HG03521 (cell line): Measurements from ENCODE around the gene ARHGEF16.

Experiments
- ATAC-seq: cut with Tn5 transposase; IDR thresholded peaks from one replicate; pipeline ENCODE4 v1.9.1; 2021; ENCODE audit warnings: mild to moderate bottlenecking, moderate library complexity; ENCODE audit not compliant: unreplicated experiment

Gene ARHGEF16

DNA sequence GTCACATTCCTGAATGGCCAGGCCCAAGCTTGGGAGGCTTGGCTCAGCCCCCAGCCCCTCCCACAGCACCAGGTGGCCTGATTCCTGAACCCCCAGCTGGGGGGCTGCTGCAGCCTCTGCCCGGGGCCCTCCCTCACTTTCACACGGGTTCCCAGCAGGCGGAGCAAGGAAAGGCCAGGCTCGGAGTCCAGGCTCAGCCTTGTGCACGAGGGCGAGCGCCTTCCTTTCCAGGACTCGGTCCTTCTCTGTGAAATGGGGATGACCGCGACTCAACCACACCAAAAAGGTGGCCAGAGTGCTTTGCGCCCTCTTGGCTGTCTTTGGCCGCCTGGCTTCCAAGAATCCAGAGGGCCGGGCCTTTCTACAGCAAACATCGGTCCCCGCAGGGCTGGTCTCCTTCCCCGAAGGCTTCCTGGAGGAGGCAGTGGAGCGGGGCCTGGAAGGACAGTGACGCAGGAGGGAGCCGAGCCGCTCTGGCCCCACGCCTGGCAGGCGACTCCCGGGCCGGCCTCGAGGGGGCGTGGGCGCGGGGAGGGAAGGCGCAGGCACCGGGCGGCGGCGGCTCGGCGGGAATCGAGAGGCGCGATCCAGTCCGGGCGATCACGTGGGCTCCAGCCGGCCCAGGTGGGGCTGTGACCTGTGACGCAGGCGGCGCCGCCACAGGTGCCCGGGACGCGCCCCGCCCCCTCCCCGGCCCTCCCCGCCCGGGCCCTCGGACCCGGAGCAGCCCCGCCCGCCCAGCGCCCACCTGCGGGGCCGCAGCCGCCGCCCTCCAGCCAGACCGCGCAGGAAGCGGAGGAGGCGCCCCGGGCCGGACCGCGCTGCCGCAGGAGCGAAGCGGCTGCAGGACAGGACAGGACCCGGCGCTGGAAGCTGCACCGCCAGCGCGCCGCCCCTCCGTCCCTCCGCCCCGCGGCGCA is at the start of gene ARHGEF16:
Gene ARHGEF16, plus strand, starts transcription at position 775 of the 920 bp plus-strand sequence. CDS start 8,420 bp downstream, outside the sequence.
- ATAC-seq, result no peak

DNA sequence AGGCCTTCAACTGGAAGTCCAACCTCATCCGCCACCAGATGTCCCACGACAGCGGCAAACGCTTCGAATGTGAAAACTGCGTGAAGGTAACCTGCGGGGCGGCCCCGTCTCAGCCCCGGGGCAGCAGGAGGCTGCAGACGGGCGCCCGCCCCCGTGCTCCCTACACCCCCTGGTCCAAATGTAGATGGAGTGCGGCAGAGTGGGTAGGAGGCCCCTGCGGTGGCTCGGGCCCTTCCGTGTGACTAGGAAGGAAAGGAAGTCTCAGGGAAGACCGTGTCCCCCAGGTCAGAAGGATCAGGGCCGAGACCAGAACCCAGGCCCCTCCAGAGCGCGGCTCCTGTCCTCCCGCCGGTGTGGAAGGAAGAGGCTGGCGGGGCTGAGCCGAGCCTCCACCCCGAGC is 49.7 kb upstream of the ARHGEF16 start:
- no peak for ATAC-seq

DNA sequence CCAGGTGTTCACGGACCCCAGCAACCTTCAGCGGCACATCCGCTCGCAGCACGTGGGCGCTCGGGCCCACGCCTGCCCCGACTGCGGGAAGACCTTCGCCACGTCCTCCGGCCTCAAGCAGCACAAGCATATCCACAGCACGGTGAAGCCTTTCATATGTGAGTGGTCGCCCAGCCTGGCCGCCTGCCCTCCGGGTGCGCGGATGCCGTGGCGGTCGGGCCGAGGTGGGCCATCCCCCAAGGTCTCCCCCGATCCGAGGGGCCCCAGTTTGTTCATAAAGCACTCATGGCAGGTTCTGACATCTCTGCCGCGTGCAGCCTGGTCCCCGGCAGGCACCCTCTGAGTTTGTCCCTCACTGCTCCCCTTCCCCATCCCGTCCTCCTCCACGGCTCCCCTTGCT is 49.0 kb upstream of the ARHGEF16 start:
- ATAC-seq, result no peak

DNA sequence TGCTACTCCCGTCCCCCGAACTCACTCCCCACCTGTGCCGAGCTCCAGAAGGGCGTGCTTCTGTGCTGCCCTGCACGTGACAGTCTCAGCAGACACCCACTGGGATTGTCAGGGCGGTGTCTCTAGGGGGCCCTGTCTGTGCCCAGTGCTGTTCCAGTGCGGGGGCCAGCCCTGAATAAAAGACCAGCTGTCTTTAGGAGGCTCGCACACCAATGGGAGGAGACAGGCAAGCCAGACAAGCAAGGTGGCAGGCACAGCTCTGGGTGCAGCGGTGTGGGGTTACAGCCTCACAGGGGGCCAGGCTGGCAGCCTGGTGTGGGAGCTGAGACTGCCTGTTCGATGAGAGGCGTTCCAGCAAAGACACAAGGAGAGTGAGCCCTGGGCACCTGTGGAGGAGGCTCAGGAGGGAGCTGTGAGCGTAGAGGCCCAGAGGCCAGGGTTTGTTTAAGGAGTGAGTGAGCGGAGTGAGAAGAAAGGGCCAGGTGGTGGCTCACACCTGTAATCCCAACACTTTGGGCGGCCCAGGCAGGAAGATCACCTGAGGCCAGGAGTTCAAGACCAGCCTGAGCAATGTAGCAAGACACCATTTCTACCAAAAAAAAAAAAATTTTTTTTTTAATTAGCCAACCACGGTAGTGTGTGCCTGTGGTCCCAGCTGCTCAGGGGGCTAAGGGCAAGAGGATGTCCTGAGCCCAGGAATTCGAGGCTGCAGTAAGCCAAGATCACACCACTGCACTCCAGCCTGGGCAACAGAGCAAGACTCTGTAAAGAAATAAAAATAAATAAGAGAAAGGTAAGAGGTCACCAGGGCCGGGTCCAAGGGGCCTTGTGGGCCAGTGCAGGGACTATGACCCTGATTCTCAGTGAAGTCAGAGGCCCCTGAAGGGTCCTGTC is 48.2 kb upstream of the ARHGEF16 start:
- ATAC-seq, result no peak

DNA sequence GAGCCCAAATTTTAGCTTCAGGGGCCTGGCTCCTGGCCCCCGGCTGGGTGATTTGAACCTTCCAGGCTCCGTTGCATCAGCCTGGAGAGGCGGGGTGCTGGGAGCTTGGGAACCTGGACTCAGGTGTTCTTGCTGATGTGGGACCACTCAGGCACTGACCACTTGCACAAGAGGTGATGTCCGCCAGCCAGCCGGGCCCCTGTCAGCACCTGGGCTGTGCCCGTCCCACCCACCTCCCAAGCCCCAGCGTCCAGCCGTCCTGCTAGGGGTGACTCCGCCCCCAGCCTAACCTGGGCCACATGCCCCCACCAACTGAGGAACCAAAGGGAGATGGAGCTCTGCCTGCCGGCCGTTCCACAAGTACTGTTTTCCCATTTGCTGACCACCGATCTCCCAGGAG is 47.4 kb upstream of the ARHGEF16 start:
- ATAC-seq, result no peak

DNA sequence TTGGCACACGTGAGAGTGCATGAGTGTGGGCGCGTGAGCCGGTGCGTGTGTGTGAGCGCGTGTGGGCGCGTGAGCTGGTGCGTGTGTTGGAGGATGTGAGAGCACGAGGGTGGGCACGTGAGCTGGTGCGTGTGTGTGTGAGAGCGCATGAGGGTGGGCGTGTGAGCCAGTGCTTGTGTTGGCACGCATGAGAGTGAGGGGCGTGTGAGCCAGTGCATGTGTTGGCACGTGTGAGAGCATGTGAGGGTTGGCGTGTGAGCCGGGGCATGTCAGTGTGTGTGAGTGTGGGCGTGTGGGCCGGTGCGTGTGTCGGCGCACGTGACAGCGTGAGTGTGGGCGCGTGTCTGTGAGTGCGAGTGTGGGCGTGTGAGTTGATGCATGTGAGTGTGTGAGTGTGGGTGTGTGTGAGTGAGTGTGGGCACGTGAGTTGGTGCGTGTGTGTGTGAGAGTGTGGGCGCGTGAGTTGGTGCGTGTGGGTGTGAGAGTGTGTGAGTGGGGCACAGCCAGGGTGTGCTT is 45.7 kb upstream of the ARHGEF16 start:
- ATAC-seq, result no peak

DNA sequence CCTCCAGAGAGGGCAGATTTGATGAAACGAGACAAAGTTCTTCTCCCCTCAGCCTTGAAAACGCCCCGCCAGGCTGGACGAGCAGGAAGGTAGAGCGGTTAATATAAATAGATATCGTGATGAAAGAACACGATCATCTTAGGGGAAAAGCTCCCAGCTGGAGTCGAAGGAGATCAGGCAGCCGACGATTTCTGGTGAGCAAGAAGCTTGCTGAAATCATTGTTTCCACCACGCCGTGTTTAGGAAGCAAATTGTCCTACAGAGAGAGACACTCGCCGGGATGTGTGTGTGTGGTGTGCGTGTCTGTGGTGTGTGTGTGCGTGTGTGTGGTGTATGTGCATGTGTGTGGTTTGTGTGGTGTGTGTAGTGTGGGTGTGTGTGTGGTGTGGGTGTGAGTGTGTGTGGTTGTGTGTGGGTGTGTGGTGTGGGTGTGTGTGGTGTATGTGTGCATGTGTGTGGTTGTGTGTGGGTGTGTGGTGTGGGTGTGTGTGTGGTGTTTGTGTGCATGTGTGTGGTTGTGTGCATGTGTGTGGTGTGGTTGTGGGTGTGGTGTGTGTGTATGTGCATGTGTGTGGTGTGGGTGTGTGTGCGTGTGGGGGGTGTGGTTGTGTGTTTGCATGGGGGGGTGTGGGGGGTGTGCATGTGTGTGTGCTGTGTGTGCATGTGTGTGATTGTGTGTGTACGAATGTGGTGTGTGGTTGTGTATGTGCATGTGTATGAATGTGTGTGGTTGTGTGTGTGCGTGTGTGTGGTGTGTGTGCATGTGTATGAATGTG is 44.9 kb upstream of the ARHGEF16 start:
- no peak for ATAC-seq

DNA sequence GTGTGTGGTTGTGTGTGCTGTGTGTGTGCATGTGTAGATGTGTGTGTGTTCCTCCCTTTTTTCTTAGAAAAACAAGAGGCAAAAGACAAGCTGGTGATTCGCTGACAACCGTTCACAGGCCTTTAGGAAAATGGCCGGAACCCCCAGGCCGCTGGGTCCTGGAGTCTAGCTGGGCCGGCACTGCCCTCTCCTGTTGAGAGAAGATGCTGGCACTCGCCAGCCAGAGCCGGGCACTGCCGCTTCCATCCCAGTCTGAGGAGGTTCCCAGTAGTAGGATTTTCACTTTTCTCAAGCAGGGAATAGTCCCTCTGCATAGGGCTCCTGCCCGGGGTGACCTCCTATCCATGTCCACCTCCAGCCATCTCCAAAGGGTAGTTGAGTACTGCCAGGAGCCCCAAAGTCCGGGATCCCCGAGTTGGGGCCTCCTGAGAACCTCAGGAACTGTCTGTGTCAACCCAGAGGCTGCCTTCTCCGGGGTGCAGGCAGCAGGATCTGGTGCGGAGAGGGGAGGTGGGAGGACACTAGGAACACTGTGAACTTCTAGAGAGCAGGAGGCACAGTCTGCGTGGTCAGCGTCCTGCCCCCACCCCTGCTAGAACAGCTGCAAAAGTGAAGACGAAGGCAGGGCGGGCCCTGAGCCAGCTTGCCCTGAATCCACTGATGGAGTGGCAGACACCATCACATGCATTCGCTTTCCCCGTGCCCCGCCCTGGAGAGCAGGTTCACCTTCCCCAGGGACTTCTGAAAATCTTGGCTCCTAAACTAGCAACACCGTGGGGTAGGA is 44.1 kb upstream of the ARHGEF16 start:
- no peak for ATAC-seq

DNA sequence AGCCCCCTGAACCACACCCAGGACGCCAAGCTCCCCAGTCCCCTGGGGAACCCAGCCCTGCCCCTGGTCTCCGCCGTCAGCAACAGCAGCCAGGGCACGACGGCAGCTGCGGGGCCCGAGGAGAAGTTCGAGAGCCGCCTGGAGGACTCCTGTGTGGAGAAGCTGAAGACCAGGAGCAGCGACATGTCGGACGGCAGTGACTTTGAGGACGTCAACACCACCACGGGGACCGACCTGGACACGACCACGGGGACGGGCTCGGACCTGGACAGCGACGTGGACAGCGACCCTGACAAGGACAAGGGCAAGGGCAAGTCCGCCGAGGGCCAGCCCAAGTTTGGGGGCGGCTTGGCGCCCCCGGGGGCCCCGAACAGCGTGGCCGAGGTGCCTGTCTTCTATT is 42.7 kb upstream of the ARHGEF16 start:
- ATAC-seq, result no peak

DNA sequence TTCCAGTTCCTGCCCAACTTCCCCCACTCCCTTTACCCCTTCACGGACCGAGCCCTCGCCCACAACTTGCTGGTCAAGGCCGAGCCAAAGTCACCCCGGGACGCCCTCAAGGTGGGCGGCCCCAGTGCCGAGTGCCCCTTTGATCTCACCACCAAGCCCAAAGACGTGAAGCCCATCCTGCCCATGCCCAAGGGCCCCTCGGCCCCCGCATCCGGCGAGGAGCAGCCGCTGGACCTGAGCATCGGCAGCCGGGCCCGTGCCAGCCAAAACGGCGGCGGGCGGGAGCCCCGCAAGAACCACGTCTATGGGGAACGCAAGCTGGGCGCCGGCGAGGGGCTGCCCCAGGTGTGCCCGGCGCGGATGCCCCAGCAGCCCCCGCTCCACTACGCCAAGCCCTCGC is 42.1 kb upstream of the ARHGEF16 start:
- no peak for ATAC-seq

DNA sequence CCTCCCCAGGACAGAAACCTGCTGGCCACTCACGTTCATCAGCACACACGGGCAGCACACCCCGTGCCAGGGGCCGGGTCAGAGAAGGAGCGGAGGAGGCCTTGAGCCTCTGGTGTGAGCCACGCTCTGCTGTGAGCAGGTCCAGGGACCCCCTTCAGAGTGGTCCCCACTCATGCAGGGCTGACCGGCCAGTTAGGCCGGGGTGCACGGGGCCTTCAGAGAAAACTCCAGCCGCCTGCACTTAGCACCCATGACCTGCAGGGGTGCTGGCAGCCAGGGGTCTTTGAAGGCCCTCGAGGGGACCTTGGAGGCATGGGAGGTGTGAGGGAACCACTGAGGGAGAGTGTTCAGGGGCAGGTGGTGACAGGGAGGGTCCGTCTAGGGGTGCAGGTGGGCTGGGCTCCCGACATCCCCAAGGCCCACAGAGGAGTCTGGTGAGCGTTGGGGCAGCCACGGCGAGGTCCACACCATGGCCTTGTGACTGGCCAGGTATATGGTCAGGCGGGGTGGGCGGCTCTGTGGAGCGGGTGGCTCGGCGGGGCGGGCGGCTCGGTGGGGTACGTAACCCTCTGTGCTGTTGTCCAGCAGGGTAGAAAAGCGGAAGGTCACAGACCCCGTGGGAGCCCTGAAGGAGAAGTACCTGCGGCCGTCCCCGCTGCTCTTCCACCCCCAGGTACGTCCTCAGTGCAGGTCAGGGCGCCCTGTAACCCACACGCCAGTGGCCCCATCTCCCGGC is 40.3 kb upstream of the ARHGEF16 start:
- ATAC-seq, result no peak

DNA sequence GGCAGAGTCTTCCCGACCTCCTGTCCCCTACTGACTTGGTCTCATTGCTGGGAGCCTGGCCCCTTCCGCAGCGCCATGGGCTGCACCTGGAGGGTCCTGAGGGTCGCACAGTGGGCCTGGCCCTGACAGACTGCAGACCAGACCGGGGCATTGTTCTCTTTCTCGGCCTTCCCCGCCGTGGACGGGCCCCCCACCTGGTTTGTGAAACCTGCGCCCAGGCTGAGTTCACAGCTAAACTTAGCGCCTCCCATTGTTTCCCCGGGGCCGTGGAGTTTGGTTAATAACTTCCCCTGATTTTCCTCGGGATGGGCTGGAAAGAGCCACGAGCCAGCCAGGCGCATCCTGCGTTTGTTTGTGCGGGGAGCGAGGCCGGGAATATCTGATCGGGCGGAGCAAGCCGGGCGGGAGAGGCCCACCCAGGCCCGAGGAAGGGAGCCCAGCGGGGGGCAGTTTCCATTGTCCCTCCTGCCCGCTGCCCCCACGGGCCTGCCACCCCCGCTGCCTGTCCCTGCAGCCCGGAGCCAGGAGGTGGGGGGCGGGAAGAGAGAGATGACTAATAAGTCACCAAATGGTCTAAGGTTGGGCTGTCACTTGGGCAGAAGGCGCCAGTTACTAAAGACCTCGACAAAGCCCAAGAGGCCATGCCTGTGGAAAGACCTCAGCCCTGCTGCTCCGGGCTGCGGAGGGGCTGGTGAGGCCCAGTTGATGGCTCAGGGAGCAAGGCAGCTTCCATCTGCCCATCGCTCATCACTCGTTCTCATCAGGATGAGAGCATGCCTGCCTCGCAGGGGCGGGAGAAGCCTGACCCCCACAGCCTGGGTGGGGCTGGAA is 39.0 kb upstream of the ARHGEF16 start:
- no peak for ATAC-seq

DNA sequence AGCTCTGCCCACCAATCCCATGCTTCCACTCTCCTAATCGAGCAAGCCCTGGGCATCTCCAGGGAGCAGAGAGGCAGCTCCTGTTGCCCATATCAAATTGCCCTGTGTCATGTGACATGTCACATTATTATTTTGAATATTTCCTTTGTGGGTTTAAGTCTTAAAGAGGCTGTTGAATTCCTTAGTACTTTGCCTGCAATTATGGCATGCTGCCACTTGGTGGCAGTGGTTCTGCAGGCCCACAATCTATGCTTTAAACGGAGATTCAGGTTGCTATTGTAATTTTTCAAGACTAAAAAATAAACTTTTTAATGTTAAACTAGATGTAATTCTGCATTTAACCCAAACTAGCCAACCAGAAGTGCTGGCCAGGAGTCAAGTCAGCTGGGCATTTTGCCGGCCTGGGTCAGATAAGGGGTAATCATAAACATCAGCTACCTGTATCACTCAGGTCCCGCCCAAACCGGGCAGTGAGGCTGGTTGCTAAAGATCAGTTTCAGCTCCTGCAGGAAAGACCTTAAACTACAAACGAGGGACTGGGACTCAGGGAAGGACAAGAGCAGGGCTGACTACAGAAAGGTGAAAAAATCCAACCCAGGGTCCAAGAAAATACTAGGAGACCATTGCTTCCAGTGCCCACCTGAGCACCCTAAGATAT is 37.3 kb upstream of the ARHGEF16 start:
- ATAC-seq, result no peak

DNA sequence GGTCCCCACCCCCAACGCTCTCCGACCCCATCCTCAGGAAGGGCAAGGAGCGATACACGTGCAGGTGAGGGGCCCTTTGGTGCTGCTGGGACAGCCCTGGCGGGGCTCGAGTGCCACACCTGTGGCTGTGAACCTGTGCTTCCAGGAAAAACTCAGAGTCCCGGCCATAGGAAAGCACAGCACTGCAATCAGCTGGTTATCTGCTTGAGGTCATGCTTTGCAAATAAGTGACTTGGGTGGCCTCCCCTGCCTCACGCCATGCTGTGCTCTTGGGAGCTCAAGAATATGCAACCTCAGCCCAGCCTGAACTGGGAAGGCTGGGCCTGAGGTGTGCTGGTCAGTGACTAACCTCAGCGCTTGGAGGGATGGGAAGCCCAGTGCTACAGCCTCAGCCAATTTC is 36.5 kb upstream of the ARHGEF16 start:
- no peak for ATAC-seq

DNA sequence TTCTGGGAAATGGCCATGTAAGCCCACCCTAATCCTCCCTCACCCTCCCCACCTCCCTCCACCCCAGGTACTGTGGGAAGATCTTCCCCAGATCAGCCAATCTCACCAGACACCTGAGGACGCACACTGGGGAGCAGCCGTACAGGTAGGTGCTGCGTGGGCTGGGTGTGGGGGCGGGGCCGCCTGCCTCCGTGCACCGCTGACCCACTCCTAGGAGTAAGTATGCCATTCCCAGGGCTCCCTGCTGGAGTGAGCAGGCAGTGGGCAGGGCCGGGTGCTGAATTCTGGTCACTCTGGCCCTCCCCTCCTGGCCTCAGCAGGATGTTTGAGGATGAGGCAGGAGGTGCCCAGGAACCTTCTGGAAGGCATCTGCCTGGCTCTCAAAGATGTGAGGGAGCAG is 35.9 kb upstream of the ARHGEF16 start:
- no peak for ATAC-seq

DNA sequence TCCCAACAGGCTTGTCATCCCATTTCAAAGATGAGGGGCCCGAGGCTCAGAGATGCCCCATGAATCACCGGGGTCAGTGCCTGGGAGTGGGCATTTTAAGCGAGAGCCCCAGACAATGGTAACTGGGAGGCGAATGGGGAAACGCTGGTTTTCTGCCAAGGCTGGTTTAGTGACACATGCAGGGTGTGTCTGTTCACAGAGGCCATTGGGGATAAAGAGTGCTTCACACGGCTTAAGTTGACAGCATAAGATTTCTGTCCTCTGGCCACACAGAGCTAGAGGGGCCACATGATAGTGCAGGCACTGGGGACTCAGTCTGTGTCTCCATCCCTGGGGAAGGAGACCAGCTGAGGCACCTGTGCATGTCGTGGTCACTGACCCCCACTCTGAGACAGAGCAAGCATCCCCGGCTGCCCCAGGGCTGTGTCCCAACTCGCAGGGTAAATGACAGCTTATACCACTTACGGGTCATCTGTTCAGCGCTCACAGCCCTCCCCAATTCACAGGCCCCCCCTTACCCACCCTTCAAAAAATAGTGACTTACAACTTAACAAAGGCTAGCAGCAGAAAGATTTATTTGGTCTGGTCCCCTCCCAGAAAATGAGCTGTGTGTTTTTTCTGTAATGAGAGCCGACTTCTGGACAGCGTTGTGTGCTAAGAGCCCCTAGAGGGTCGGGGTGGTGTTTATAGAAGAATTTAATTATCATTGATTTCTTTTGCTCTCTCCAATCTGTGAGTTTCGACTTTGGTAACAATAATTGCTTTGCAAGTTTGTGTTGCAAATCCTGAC is 34.9 kb upstream of the ARHGEF16 start:
- no peak for ATAC-seq
